WTC11 (cell line): Measurements from ENCODE around the gene HBEGF. TPM values are rescaled to one million over a fixed set of nuclear protein-coding genes. Genes with fewer than 3 reads are reported as not detected.
A peak's percentile ranks its signal among the peaks of the same experiment; 100 is the strongest.

Source experiments
- ATAC-seq: fragments of 200-7000 bp; cut with Tn5 transposase; 2 replicates; pipeline ENCODE4 v1.10.0; 2021; ENCODE audit warnings: mild to moderate bottlenecking, moderate library complexity
- CTCF ChIA-PET: fragments of 300-600 bp; sonication (Branson Sonifier 250); formaldehyde crosslinking; loops from one replicate; lab custom pipeline; 2021; ENCODE audit warnings: antibody characterized with exemption; lab: Charles Lee
- POLR2A ChIA-PET: fragments of 350-600 bp; sonication (Branson Sonifier 250); formaldehyde crosslinking; loops from one replicate; lab custom pipeline; 2021; ENCODE audit warnings: antibody characterized with exemption; lab: Charles Lee
- DNase-seq: peaks from one replicate; pipeline ENCODE4 v3.0.0; 2021; ENCODE audit warnings: low spot score
- H3K27ac Mint-ChIP-seq: 2 replicates; pipeline ENCODE4 v1.8.0; 2021; ENCODE audit warnings: mixed read lengths
- H3K27me3 Mint-ChIP-seq: 2 replicates; pipeline ENCODE4 v1.8.0; 2021; ENCODE audit warnings: low read depth, mild to moderate bottlenecking, moderate library complexity, mixed read lengths
- H3K36me3 Mint-ChIP-seq: 2 replicates; pipeline ENCODE4 v1.8.0; 2021; ENCODE audit warnings: mixed read lengths
- H3K4me1 Mint-ChIP-seq: 2 replicates; pipeline ENCODE4 v1.8.0; 2022; ENCODE audit warnings: mixed read lengths
- H3K4me3 Mint-ChIP-seq: 2 replicates; pipeline ENCODE4 v1.8.0; 2021; ENCODE audit warnings: mild to moderate bottlenecking, moderate library complexity, mixed read lengths
- H3K9me3 Mint-ChIP-seq: 2 replicates; pipeline ENCODE4 v1.8.0; 2021; ENCODE audit warnings: mixed read lengths
- AR ChIP-seq: fragments of 250-450 bp; sonication (Bioruptor Pico); IDR thresholded peaks from 2 replicates; pipeline ENCODE4 v1.9.0; 2021; ENCODE audit warnings: mild to moderate bottlenecking
- ATF1 ChIP-seq: sonication (generic); formaldehyde crosslinking; IDR thresholded peaks from 2 replicates; pipeline ENCODE4 v1.8.1; 2023; ENCODE audit warnings: mild to moderate bottlenecking, moderate library complexity, missing genetic modification reagents
- EMX1 ChIP-seq: fragments of 250-450 bp; sonication (Bioruptor Pico); IDR thresholded peaks from 2 replicates; pipeline ENCODE4 v1.8.0; 2021; ENCODE audit warnings: mild to moderate bottlenecking
- ESRRA ChIP-seq: sonication (generic); formaldehyde crosslinking; IDR thresholded peaks from 2 replicates; pipeline ENCODE4 v1.8.1; 2022; ENCODE audit warnings: mild to moderate bottlenecking, missing genetic modification reagents, borderline replicate concordance
- FOXK1 ChIP-seq: sonication (generic); formaldehyde crosslinking; IDR thresholded peaks from 2 replicates; pipeline ENCODE4 v1.8.0; 2022; ENCODE audit warnings: mild to moderate bottlenecking, moderate library complexity, missing genetic modification reagents
- GRHL2 ChIP-seq: fragments of 250-450 bp; sonication (Bioruptor Pico); IDR thresholded peaks from 2 replicates; pipeline ENCODE4 v1.8.0; 2022; ENCODE audit warnings: mild to moderate bottlenecking, moderate library complexity; ENCODE audit not compliant: insufficient replicate concordance, severe bottlenecking
- PRRX2 ChIP-seq: fragments of 250-450 bp; sonication (Bioruptor Pico); IDR thresholded peaks from 2 replicates; pipeline ENCODE4 v1.8.0; 2021; ENCODE audit warnings: mild to moderate bottlenecking
- RORB ChIP-seq: fragments of 250-450 bp; sonication (Bioruptor Pico); IDR thresholded peaks from 2 replicates; pipeline ENCODE4 v1.9.0; 2021; ENCODE audit warnings: mild to moderate bottlenecking
- STAT6 ChIP-seq: sonication (generic); formaldehyde crosslinking; conservative IDR thresholded peaks from 2 replicates; pipeline ENCODE4 v1.8.1; 2023; ENCODE audit warnings: mild to moderate bottlenecking, low read depth, missing genetic modification reagents, moderate library complexity
- TP53 ChIP-seq: sonication (generic); formaldehyde crosslinking; IDR thresholded peaks from 2 replicates; pipeline ENCODE4 v1.8.1; 2023; ENCODE audit warnings: mild to moderate bottlenecking, missing genetic modification reagents
- ZBTB43 ChIP-seq: sonication (generic); formaldehyde crosslinking; IDR thresholded peaks from 2 replicates; pipeline ENCODE4 v1.8.1; 2023; ENCODE audit warnings: mild to moderate bottlenecking, missing genetic modification reagents
- ZNF138 ChIP-seq: sonication (generic); formaldehyde crosslinking; conservative IDR thresholded peaks from 2 replicates; pipeline ENCODE4 v1.8.1; 2022; ENCODE audit warnings: mild to moderate bottlenecking, moderate library complexity, missing genetic modification reagents
- ZNF281 ChIP-seq: sonication (generic); formaldehyde crosslinking; IDR thresholded peaks from 2 replicates; pipeline ENCODE4 v1.8.0; 2023; ENCODE audit warnings: mild to moderate bottlenecking, missing genetic modification reagents
- ZNF396 ChIP-seq: fragments of 250-450 bp; sonication (Bioruptor Pico); IDR thresholded peaks from 2 replicates; pipeline ENCODE4 v1.8.0; 2021; ENCODE audit warnings: mild to moderate bottlenecking, moderate library complexity, borderline replicate concordance
- ZNF416 ChIP-seq: fragments of 250-450 bp; sonication (Bioruptor Pico); IDR thresholded peaks from 2 replicates; pipeline ENCODE4 v1.9.0; 2021; ENCODE audit warnings: mild to moderate bottlenecking, inconsistent platforms
- total RNA-seq: library from RNA; stranded (reverse); gene quantifications from 3 replicates; pipeline ENCODE4 v1.2.3, GENCODE V29; 2021
- TF ChIP-seq, protein P1 (sequence below): sonication (generic); formaldehyde crosslinking; IDR thresholded peaks from 2 replicates; pipeline ENCODE4 v1.8.0; 2023; ENCODE audit warnings: missing genetic modification reagents
- TF ChIP-seq, protein P2 (sequence below): sonication (generic); formaldehyde crosslinking; IDR thresholded peaks from 2 replicates; pipeline ENCODE4 v1.8.1; 2023; ENCODE audit warnings: mild to moderate bottlenecking, moderate library complexity, missing genetic modification reagents

HBEGF gene
- total RNA-seq, 1 experiment from 2014 or later = 4.0 TPM

DNA sequence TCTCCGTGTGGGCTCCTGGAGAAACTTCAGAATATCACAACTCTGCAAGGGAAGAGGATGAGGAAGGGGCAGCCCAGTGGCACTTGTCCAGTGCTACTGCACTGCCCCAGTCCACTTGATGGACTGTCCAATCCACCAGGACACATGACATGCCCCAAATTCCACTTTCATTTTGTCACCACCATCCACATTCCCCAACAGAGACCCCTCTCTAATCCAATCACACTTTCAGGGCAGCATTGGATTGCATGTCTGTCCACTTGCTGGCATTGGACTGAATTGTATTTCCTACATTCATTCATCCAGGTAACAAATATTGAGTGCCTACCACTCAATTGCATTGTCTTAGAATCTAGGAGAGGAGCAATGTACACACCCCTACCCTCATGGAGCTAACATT lies 14.8 kb downstream of the HBEGF start:
- DNase-seq = no peak
- Mint-ChIP-seq H3K4me3 (no peak overlapping the region), H3K36me3 (no peaks in the 10 kb centered on the region; the same call in 1 of the 2 replicates), H3K4me1 (peaks cover 19% of the 10 kb centered on the region), H3K9me3 (no peaks in the 10 kb centered on the region), H3K27me3 (no peaks in the 10 kb centered on the region), H3K27ac (no peak overlapping the region)
- ATAC-seq = no peak
- ChIA-PET POLR2A (no interaction called here), CTCF (interaction anchor here (7.6 kb wide), 1 partner anchor 14 kb away, joined by 79 read pairs; the partner anchor contains the start of gene HBEGF)
- TF ChIP-seq ZNF416 (CRISPR knock-in tag) (no peak), ZNF281 (no peak), ZNF138 (CRISPR knock-in tag) (no peak), EMX1 (CRISPR knock-in tag) (no peak), FOXK1 (CRISPR knock-in tag) (no peak), ZNF396 (CRISPR knock-in tag) (no peak), ESRRA (no peak)

DNA sequence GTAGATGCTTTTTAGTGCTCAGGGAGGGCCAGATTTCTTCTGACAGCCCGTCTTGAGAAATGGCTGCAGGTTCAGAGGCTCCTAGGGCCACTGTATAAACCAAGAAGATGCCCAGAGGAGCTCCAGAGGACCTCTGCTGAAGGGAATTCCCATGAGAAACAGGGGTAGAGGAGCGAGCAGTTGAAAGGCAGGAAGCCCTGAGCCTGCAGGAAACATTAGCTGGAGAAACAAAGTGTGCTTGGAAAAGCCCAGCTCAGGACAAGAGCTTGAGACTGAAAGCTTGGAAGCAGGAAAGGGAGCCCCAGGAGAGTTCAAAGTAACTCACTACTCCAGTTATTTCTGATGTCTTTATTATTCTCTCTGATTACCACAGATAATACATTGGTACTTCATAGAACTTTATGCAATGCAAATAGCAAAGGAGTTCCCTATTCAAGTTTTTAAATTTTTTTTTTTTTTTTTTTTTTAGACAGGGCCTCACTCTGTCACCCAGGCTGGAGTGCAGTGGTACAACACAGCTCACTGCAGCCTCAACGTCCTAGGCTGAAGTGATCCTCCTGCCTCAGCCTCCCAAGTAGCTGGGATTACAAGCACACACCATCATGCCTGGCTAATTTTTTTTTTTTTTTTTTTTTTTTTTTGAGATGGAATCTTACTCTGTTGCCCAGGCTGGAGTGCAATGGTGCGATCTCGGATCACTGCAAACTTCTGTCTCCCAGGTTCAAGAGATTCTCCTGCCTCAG lies 16.5 kb downstream of the HBEGF start:
- Mint-ChIP-seq H3K27me3 (no peaks in the 10 kb centered on the region; the same call in 1 of the 2 replicates), H3K9me3 (no peaks in the 10 kb centered on the region), H3K36me3 (no peaks in the 10 kb centered on the region), H3K4me3 (no peak overlapping the region), H3K27ac (no peak overlapping the region), H3K4me1 (peaks cover 19% of the 10 kb centered on the region)
- peak; percentile 41; the same call in 1 of the 2 replicates for ATAC-seq
- POLR2A ChIA-PET = interaction anchor here (0.6 kb wide), 1 partner anchor 17 kb away, joined by 3 read pairs; no protein-coding TSS in a partner anchor
- CTCF ChIA-PET = interaction anchor here (0.8 to 7.6 kb wide), 9 partner anchors 16 to 390 kb away, joined by 3 to 79 read pairs (median 6); partner anchors contain the start of gene HBEGF
- DNase-seq = no peak
- TF ChIP-seq GRHL2 (CRISPR knock-in tag) (no peak), PRRX2 (CRISPR knock-in tag) (no peak)
- TF ChIP-seq, all 79 proteins: peak for 0

DNA sequence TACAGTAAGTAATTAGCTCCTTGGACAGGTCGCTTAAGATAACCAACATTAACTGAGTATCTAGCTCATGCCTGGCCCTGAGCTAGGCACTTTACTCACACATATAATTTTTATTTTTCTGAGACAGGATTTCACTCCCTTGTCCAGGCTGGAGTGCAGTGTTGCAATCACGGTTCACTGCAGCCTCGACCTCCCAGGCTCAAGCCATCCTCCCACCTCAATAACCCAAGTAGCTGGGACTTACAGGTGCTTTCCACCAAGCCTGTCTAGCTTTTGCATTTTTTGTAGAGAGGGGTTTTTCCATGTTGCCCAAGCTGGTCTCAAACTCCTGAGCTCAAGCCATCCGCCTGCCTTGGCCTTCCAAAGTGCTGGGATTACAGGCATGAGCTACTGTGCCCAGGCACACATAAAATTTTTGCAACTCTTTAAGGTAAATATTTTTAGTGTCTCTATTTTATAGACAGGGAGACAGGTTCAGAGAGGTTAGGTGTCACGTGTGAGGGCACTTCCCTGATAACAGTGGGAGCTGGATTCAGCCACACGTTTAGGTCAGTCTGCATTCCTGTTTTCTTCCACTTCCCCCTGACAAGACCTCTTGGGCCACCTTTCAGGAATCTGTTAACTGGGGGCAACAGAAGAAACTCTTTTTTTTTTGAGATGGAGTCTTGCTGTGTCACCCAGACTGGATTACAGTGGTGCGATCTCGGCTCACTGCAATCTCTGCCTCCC lies 18.2 kb downstream of the HBEGF start:
- DNase-seq = no peak
- H3K27me3 Mint-ChIP-seq = peaks cover 3% of the 10 kb centered on the region
- CTCF ChIA-PET = interaction anchor here (0.6 to 7.6 kb wide), 11 partner anchors 9 to 284 kb away, joined by 3 to 79 read pairs (median 6); partner anchors contain the start of gene HBEGF
- peaks cover 19% of the 10 kb centered on the region for H3K4me1 Mint-ChIP-seq
- H3K4me3 Mint-ChIP-seq = no peak overlapping the region
- ATAC-seq = no peak
- H3K27ac Mint-ChIP-seq = no peak overlapping the region
- POLR2A ChIA-PET = interaction anchor here (1.6 kb wide), 1 partner anchor 18 kb away, joined by 7 read pairs; the partner anchor contains the start of gene HBEGF
- H3K9me3 Mint-ChIP-seq = no peaks in the 10 kb centered on the region
- H3K36me3 Mint-ChIP-seq = no peaks in the 10 kb centered on the region
- TF ChIP-seq ZBTB43 (CRISPR knock-in tag) = no peak
- no peak for TF ChIP-seq RORB (CRISPR knock-in tag)
- TF ChIP-seq EMX1 (CRISPR knock-in tag) = no peak
- TF ChIP-seq AR = no peak
- no peak for TF ChIP-seq STAT6 (CRISPR knock-in tag)
- TF ChIP-seq, protein P1, sequence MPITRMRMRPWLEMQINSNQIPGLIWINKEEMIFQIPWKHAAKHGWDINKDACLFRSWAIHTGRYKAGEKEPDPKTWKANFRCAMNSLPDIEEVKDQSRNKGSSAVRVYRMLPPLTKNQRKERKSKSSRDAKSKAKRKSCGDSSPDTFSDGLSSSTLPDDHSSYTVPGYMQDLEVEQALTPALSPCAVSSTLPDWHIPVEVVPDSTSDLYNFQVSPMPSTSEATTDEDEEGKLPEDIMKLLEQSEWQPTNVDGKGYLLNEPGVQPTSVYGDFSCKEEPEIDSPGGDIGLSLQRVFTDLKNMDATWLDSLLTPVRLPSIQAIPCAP (CRISPR knock-in tag) = no peak
- no peak for TF ChIP-seq PRRX2 (CRISPR knock-in tag)
- TF ChIP-seq, protein P2, sequence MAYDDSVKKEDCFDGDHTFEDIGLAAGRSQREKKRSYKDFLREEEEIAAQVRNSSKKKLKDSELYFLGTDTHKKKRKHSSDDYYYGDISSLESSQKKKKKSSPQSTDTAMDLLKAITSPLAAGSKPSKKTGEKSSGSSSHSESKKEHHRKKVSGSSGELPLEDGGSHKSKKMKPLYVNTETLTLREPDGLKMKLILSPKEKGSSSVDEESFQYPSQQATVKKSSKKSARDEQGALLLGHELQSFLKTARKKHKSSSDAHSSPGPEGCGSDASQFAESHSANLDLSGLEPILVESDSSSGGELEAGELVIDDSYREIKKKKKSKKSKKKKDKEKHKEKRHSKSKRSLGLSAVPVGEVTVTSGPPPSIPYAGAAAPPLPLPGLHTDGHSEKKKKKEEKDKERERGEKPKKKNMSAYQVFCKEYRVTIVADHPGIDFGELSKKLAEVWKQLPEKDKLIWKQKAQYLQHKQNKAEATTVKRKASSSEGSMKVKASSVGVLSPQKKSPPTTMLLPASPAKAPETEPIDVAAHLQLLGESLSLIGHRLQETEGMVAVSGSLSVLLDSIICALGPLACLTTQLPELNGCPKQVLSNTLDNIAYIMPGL (CRISPR knock-in tag) = no peak
- TF ChIP-seq TP53 = no peak
- no peak for TF ChIP-seq ATF1
